Endodermal cell (in vitro differentiated cells): ENCODE measurements around the gene IGF2R. TPM values are rescaled to one million over a fixed set of nuclear protein-coding genes. Genes with fewer than 3 reads are reported as not detected.
A peak's percentile ranks its signal among the peaks of the same experiment; 100 is the strongest.
"Not testable (repeated sequence)": the region's sequence is repeated elsewhere in the genome, so short reads cannot be mapped to it uniquely, and the experiment has no call there.

ENCODE experiments used
- DNase-seq: peaks from one replicate; pipeline ENCODE4 v3.0.0-alpha.2; 2017
- H3K27ac ChIP-seq: 2 replicates; pipeline ENCODE4 v1.5.1; 2013; ENCODE audit warnings: mild to moderate bottlenecking, low read depth, low read length, moderate library complexity
- H3K27me3 ChIP-seq: 2 replicates; pipeline ENCODE4 v1.6.1; 2013; ENCODE audit warnings: mild to moderate bottlenecking, low read length, moderate library complexity; ENCODE audit not compliant: insufficient read depth, control insufficient read depth, poor library complexity, severe bottlenecking
- H3K36me3 ChIP-seq: 2 replicates; pipeline ENCODE4 v1.7.0; 2013; ENCODE audit warnings: mild to moderate bottlenecking, low read length, moderate library complexity; ENCODE audit not compliant: control insufficient read depth, insufficient read depth
- H3K4me1 ChIP-seq: one replicate; pipeline ENCODE4 v1.7.0; 2013; ENCODE audit warnings: low read length; ENCODE audit not compliant: control insufficient read depth, insufficient read depth
- H3K4me3 ChIP-seq: 2 replicates; pipeline ENCODE4 v1.5.1; 2013; ENCODE audit warnings: mild to moderate bottlenecking, low read length, moderate library complexity
- H3K9ac ChIP-seq: 2 replicates; pipeline ENCODE4 v1.6.1; 2013; ENCODE audit warnings: mild to moderate bottlenecking, low read length, moderate library complexity; ENCODE audit not compliant: poor library complexity, severe bottlenecking; ENCODE audit errors: extremely low read depth
- H3K9me3 ChIP-seq: 2 replicates; pipeline ENCODE4 v1.6.1; 2013; ENCODE audit warnings: mild to moderate bottlenecking, low read length, moderate library complexity; ENCODE audit not compliant: control insufficient read depth
- H3K27ac Mint-ChIP-seq: 2 replicates; pipeline ENCODE4 v1.8.0; 2020; ENCODE audit warnings: mixed read lengths
- H3K27me3 Mint-ChIP-seq: 2 replicates; pipeline ENCODE4 v1.8.0; 2021; ENCODE audit warnings: mild to moderate bottlenecking, mixed read lengths; ENCODE audit not compliant: insufficient read depth
- H3K36me3 Mint-ChIP-seq: 2 replicates; pipeline ENCODE4 v1.8.0; 2020; ENCODE audit warnings: low read depth, mixed read lengths
- H3K4me1 Mint-ChIP-seq: 2 replicates; pipeline ENCODE4 v1.8.0; 2020; ENCODE audit warnings: mixed read lengths
- H3K4me3 Mint-ChIP-seq: 2 replicates; pipeline ENCODE4 v1.8.0; 2020; ENCODE audit warnings: mild to moderate bottlenecking, moderate library complexity, mixed read lengths
- H3K9me3 Mint-ChIP-seq: 2 replicates; pipeline ENCODE4 v1.8.0; 2020; ENCODE audit warnings: mild to moderate bottlenecking, mixed read lengths
- CTCF ChIP-seq: fragments of 200-600 bp; sonication (generic); conservative IDR thresholded peaks from 2 replicates; pipeline ENCODE4 v1.5.0; 2021; ENCODE audit warnings: antibody characterized with exemption, mild to moderate bottlenecking
- WGBS, 2 experiments: methylation state at CpG; one replicate each; pipeline versions ENCODE4 v1.1.5 to v1.1.7; 2013; ENCODE audit warnings: missing lambda C conversion rate in 2 of 2, mixed read lengths in 1 of 2; ENCODE audit not compliant: insufficient coverage in 1 of 2, insufficient read length in 1 of 2; 5-methylcytosine and 5-hydroxymethylcytosine counted together
- total RNA-seq, 2 donors: library from RNA; stranded (reverse); fragmentation: NEBNext Ultra II Directional in 1 of 2; extraction: Animal tissue kit (Norgen Biotek cat#: 25700) in 1 of 2; gene quantifications; 2 replicates in 1 of 2; 3 replicates in 1 of 2; pipeline ENCODE4 v1.2.1, GENCODE V29; 2021

IGF2R gene
- total RNA-seq, 2 donors from 2014 or later, result 103 to 130 TPM

- Histone ChIP-seq H3K36me3 (peaks cover 5% of the 10 kb centered on the region), H3K9me3 (no peaks in the 10 kb centered on the region), H3K27me3 (peaks cover 50% of the 10 kb centered on the region), H3K9ac (no peak overlapping the region), H3K4me1 (peaks cover 6% of the 10 kb centered on the region), H3K4me3 (no peak overlapping the region), H3K27ac (no peak overlapping the region)
- no peak overlapping the region for H3K27ac Mint-ChIP-seq
- TF ChIP-seq CTCF, result no peak
- H3K9me3 Mint-ChIP-seq, result no peaks in the 10 kb centered on the region
- H3K36me3 Mint-ChIP-seq, result no peaks in the 10 kb centered on the region
- WGBS, 2 experiments, result 96 to 100% methylated on average over 1 to 3 of the region's 3 CpGs
- peaks cover 17% of the 10 kb centered on the region for H3K4me1 Mint-ChIP-seq
- H3K27me3 Mint-ChIP-seq, result peaks cover 57% of the 10 kb centered on the region
- no peak overlapping the region for H3K4me3 Mint-ChIP-seq
- DNase-seq, result no peak
These were observed 1.9 kb upstream of the IGF2R start for GRCh38 chr6:159966981-159967380.

GRCh38 chr6:159967621-159968020 lies 1.3 kb upstream of the IGF2R start:
- peaks cover 24% of the 10 kb centered on the region for H3K4me1 Mint-ChIP-seq
- H3K9me3 ChIP-seq, H3K36me3 Mint-ChIP-seq, H3K4me1 ChIP-seq, DNase-seq, H3K36me3 ChIP-seq, H3K27ac ChIP-seq, H3K9ac ChIP-seq, H3K9me3 Mint-ChIP-seq, H3K4me3 ChIP-seq, H3K27ac Mint-ChIP-seq: not testable (repeated sequence)
- peaks cover 44% of the 10 kb centered on the region for H3K27me3 ChIP-seq
- peaks cover 51% of the 10 kb centered on the region for H3K27me3 Mint-ChIP-seq
- 94 to 95% methylated on average over 12 to 14 of the region's 17 CpGs for WGBS, 2 experiments
- peak overlapping the region; percentile 81 for H3K4me3 Mint-ChIP-seq

DNA sequence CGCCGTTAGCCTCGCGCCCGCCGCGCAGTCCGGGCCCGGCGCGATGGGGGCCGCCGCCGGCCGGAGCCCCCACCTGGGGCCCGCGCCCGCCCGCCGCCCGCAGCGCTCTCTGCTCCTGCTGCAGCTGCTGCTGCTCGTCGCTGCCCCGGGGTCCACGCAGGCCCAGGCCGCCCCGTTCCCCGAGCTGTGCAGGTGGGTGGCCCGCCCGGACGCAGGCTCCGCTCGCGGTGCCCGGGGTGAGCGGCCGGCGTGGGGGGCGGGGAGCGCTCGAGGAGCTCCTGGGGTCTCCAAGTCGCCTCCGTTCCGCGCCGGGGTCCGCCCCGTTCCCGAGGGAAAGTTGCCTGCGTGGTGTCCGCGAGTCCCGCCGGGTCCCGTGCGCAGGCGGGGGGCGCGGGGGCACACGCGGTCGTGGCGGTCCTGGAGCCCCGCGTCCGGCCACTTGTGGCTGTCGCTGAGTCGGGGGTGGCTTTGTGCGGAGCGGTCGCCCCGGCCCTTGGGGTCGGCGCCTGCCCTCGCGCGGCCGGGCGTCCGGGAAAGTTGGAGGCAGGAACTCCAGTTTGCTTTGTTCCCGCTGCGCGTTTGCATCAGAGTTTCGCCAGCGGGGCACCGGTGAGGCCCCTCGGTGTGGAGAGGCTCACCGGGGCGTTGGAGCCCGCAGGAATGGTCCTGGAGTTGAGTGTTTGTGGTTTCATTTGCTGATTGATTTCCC lies 476 bp downstream of the IGF2R start:
- H3K36me3 ChIP-seq, result peaks cover 5% of the 10 kb centered on the region
- peak overlapping the region; percentile 82 for H3K27ac ChIP-seq
- H3K27me3 ChIP-seq, result peaks cover 26% of the 10 kb centered on the region
- H3K9me3 Mint-ChIP-seq, result no peaks in the 10 kb centered on the region
- TF ChIP-seq CTCF, result peak; percentile 31
- peak; percentile 78 for DNase-seq
- no peaks in the 10 kb centered on the region for H3K36me3 Mint-ChIP-seq
- no peaks in the 10 kb centered on the region for H3K9me3 ChIP-seq
- H3K4me1 ChIP-seq, result peaks cover 6% of the 10 kb centered on the region
- 0% methylated on average over 3 to 91 of the region's 91 CpGs for WGBS, 2 experiments
- H3K27me3 Mint-ChIP-seq, result peaks cover 33% of the 10 kb centered on the region
- H3K4me3 ChIP-seq, result peak overlapping the region; percentile 91
- peak overlapping the region; percentile 96 for H3K27ac Mint-ChIP-seq
- peaks cover 39% of the 10 kb centered on the region for H3K4me1 Mint-ChIP-seq
- peak overlapping the region; percentile 87 for H3K9ac ChIP-seq
- H3K4me3 Mint-ChIP-seq, result peak overlapping the region; percentile 81
